Measurements from ENCODE around the gene ELF2. TPM values are rescaled to one million over a fixed set of nuclear protein-coding genes. Genes with fewer than 3 reads are reported as not detected.

Gene ELF2
- total RNA-seq, 1 experiment from 2014 or later, result 21.9 TPM

DNA sequence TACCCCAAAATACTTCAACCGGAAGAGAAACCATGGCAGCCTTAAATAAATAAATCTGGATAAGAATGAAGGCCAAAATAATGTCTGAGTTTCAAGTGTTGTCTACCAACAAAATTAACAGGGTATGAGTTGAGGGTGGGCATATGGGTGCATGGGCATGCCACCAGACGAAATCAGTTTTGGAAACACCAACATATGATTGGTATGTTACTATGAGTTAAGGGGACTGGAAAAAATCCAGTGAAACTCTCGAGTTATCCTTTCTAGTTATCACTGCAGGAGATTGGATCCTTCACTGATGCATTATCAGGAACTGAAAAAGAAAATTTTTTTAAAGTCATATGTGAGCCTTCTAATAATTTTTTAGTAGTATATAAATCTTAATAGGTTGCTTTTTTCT lies 129.0 kb downstream of the ELF2 start:
- TF ChIP-seq SIN3A (IDR thresholded peaks at IDR 0.05; ENCODE audit: borderline replicate concordance, insufficient read depth, low read depth, low read length) (no peak), TCF7L2 (IDR thresholded peaks at IDR 0.05; ENCODE audit: low read depth, low read length) (no peak), POLR2AphosphoS5 (IDR thresholded peaks at IDR 0.05; ENCODE audit: low read depth, low read length) (no peak)
- TF ChIP-seq, protein P1, sequence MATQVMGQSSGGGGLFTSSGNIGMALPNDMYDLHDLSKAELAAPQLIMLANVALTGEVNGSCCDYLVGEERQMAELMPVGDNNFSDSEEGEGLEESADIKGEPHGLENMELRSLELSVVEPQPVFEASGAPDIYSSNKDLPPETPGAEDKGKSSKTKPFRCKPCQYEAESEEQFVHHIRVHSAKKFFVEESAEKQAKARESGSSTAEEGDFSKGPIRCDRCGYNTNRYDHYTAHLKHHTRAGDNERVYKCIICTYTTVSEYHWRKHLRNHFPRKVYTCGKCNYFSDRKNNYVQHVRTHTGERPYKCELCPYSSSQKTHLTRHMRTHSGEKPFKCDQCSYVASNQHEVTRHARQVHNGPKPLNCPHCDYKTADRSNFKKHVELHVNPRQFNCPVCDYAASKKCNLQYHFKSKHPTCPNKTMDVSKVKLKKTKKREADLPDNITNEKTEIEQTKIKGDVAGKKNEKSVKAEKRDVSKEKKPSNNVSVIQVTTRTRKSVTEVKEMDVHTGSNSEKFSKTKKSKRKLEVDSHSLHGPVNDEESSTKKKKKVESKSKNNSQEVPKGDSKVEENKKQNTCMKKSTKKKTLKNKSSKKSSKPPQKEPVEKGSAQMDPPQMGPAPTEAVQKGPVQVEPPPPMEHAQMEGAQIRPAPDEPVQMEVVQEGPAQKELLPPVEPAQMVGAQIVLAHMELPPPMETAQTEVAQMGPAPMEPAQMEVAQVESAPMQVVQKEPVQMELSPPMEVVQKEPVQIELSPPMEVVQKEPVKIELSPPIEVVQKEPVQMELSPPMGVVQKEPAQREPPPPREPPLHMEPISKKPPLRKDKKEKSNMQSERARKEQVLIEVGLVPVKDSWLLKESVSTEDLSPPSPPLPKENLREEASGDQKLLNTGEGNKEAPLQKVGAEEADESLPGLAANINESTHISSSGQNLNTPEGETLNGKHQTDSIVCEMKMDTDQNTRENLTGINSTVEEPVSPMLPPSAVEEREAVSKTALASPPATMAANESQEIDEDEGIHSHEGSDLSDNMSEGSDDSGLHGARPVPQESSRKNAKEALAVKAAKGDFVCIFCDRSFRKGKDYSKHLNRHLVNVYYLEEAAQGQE (IDR thresholded peaks at IDR 0.05; ENCODE audit: insufficient read depth in 1 of 2, low read depth in 2 of 2, low read length in 1 of 2), result no peak
- TF ChIP-seq, protein P2, sequence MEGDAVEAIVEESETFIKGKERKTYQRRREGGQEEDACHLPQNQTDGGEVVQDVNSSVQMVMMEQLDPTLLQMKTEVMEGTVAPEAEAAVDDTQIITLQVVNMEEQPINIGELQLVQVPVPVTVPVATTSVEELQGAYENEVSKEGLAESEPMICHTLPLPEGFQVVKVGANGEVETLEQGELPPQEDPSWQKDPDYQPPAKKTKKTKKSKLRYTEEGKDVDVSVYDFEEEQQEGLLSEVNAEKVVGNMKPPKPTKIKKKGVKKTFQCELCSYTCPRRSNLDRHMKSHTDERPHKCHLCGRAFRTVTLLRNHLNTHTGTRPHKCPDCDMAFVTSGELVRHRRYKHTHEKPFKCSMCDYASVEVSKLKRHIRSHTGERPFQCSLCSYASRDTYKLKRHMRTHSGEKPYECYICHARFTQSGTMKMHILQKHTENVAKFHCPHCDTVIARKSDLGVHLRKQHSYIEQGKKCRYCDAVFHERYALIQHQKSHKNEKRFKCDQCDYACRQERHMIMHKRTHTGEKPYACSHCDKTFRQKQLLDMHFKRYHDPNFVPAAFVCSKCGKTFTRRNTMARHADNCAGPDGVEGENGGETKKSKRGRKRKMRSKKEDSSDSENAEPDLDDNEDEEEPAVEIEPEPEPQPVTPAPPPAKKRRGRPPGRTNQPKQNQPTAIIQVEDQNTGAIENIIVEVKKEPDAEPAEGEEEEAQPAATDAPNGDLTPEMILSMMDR (IDR thresholded peaks at IDR 0.05), result no peak
- no TSS peak for BruUV-seq (replicated peaks)
- intact Hi-C loops (cut with micrococcal nuclease; ENCODE audit: unreplicated experiment) (no loop called here), in situ Hi-C loops (cut with HindIII; ENCODE audit: low pct_unique_long_range_greater_than_20kb, low sequenced_read_pairs) (no loop called here)
- Histone ChIP-seq H3K36me3 (ENCODE audit: control insufficient read depth, insufficient read depth, low read length) (peaks cover 6% of the 10 kb centered on the region), H3K9me3 (ENCODE audit: control insufficient read depth, insufficient read depth, low read depth, low read length) (no peaks in the 10 kb centered on the region), H3K27ac (ENCODE audit: low read length) (no peak overlapping the region), H3K4me1 (ENCODE audit: control insufficient read depth, insufficient read depth, low read length) (no peaks in the 10 kb centered on the region; the same call in 1 of the 2 replicates), H3K27me3 (ENCODE audit: control insufficient read depth, insufficient read depth, low read length) (no peaks in the 10 kb centered on the region), H3K4me3 (ENCODE audit: low read depth in 2 of 2, low read length in 2 of 2) (no peak overlapping the region)
- ATAC-seq (no peak), DNase-seq (ENCODE audit: low read depth, low spot score) (no peak)
- ChIA-PET POLR2A (no interaction called here), CTCF (no interaction called here)

DNA sequence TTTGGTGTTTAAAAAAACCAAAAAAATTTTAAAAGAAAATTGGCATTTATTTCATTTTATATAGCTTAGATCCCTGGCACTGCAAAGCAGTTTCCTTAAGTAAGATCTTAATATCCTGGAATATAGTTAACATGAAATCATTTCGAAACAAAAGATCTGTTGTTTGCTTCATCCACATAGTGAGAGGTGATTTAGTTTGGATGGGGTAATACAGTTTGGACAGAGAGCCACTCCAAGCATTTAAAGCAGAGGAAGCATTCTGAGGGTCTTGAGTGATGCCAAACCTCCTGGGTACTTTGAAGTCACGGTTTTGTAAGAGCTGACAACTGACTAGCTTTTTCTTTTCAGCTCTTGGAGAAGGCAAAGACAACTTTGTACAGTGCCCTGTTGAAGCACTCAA lies 132.7 kb downstream of the ELF2 start:
- in situ Hi-C loops (cut with HindIII; ENCODE audit: low pct_unique_long_range_greater_than_20kb, low sequenced_read_pairs), result no loop called here
- Histone ChIP-seq H3K9me3 (ENCODE audit: control insufficient read depth, insufficient read depth, low read depth, low read length) (no peaks in the 10 kb centered on the region), H3K27me3 (ENCODE audit: control insufficient read depth, insufficient read depth, low read length) (no peaks in the 10 kb centered on the region), H3K36me3 (ENCODE audit: control insufficient read depth, insufficient read depth, low read length) (peaks cover 6% of the 10 kb centered on the region), H3K4me1 (ENCODE audit: control insufficient read depth, insufficient read depth, low read length) (no peaks in the 10 kb centered on the region; the same call in 1 of the 2 replicates), H3K4me3 (ENCODE audit: low read depth in 2 of 2, low read length in 2 of 2) (no peak overlapping the region), H3K27ac (ENCODE audit: low read length) (no peak overlapping the region)
- intact Hi-C loops (cut with micrococcal nuclease; ENCODE audit: unreplicated experiment), result no loop called here
- ATAC-seq (no peak), DNase-seq (ENCODE audit: low read depth, low spot score) (no peak)
- POLR2A ChIA-PET, result interaction anchor here (0.6 to 0.7 kb wide), 2 partner anchors 69 to 176 kb away, joined by 3 to 4 read pairs; no protein-coding TSS in a partner anchor
- no TSS peak for BruUV-seq (replicated peaks)
- TF ChIP-seq TCF7L2 (IDR thresholded peaks at IDR 0.05; ENCODE audit: low read depth, low read length), result no peak
- CTCF ChIA-PET, result no interaction called here

DNA sequence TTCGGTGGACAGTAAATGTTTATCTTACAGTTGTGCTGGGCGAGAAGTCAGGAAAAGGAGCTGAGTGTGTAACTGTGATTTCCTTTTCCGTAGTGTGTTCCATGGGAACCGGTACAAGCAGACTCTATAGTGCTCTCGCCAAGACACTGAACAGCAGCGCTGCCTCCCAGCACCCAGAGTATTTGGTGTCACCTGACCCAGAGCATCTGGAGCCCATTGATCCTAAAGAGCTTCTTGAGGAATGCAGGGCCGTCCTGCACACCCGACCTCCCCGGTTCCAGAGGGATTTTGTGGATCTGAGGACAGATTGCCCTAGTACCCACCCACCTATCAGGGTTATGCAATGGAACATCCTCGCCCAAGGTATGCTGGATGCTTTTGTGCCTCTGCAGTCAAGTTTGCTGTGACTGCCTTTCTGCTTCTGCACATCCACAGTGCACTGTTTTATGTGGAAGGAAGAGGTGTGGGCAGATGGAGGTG lies 134.0 kb downstream of the ELF2 start:
- in situ Hi-C loops (cut with HindIII; ENCODE audit: low pct_unique_long_range_greater_than_20kb, low sequenced_read_pairs) (no loop called here), intact Hi-C loops (cut with micrococcal nuclease; ENCODE audit: unreplicated experiment) (no loop called here)
- ChIA-PET POLR2A (interaction anchor here (0.6 kb wide), 1 partner anchor 36 kb away, joined by 7 read pairs; no protein-coding TSS in a partner anchor), CTCF (no interaction called here)
- ATAC-seq (no peak), DNase-seq (ENCODE audit: low read depth, low spot score) (no peak)
- no TSS peak for BruUV-seq (replicated peaks)
- Histone ChIP-seq H3K27me3 (ENCODE audit: control insufficient read depth, insufficient read depth, low read length) (no peaks in the 10 kb centered on the region), H3K4me3 (ENCODE audit: low read depth in 2 of 2, low read length in 2 of 2) (no peak overlapping the region), H3K4me1 (ENCODE audit: control insufficient read depth, insufficient read depth, low read length) (no peaks in the 10 kb centered on the region; the same call in 1 of the 2 replicates), H3K36me3 (ENCODE audit: control insufficient read depth, insufficient read depth, low read length) (peaks cover 6% of the 10 kb centered on the region; the same call in 1 of the 2 replicates), H3K27ac (ENCODE audit: low read length) (no peak overlapping the region), H3K9me3 (ENCODE audit: control insufficient read depth, insufficient read depth, low read depth, low read length) (no peaks in the 10 kb centered on the region)
- TF ChIP-seq POLR2AphosphoS5 (IDR thresholded peaks at IDR 0.05; ENCODE audit: low read depth, low read length) (no peak; the same call in 1 of the 2 replicates), TCF7L2 (IDR thresholded peaks at IDR 0.05; ENCODE audit: low read depth, low read length) (no peak), SIN3A (IDR thresholded peaks at IDR 0.05; ENCODE audit: borderline replicate concordance, insufficient read depth, low read depth, low read length) (no peak)
- TF ChIP-seq, protein P2 (IDR thresholded peaks at IDR 0.05), result no peak
- TF ChIP-seq, protein P1 (IDR thresholded peaks at IDR 0.05; ENCODE audit: insufficient read depth in 1 of 2, low read depth in 2 of 2, low read length in 1 of 2), result no peak

All from Panc1 (cell line).